Transverse colon (tissue), 4 donors: ENCODE measurements around the gene EPHA5.

ENCODE experiments used
- EP300 ChIP-seq: sonication (generic); formaldehyde crosslinking; IDR thresholded peaks from one replicate; pipeline ENCODE4 v1.6.1; 2017; ENCODE audit warnings: antibody characterized with exemption, low read depth
- POLR2AphosphoS5 ChIP-seq, 3 donors: sonication (generic); formaldehyde crosslinking; IDR thresholded peaks; one replicate each; pipeline ENCODE4 v1.6.1; 2016; ENCODE audit warnings: antibody characterized with exemption in 3 of 3
- TF ChIP-seq, protein P1 (sequence below), 5 experiments: fragments of 200-600 bp in 3 of 5; fragments of 450-650 bp in 2 of 5; sonication (generic) in 3 of 5; IDR thresholded peaks; 1 replicate in 2 of 5; 2 replicates in 3 of 5; pipeline ENCODE4 v1.5.1; 2016 to 2017; ENCODE audit warnings: antibody characterized with exemption in 5 of 5, inconsistent platforms in 3 of 5, mild to moderate bottlenecking in 2 of 5, moderate library complexity in 1 of 5

GRCh38 chr4:65521666-65522065 is 148.6 kb downstream of the EPHA5 start:
- TF ChIP-seq, protein P1, sequence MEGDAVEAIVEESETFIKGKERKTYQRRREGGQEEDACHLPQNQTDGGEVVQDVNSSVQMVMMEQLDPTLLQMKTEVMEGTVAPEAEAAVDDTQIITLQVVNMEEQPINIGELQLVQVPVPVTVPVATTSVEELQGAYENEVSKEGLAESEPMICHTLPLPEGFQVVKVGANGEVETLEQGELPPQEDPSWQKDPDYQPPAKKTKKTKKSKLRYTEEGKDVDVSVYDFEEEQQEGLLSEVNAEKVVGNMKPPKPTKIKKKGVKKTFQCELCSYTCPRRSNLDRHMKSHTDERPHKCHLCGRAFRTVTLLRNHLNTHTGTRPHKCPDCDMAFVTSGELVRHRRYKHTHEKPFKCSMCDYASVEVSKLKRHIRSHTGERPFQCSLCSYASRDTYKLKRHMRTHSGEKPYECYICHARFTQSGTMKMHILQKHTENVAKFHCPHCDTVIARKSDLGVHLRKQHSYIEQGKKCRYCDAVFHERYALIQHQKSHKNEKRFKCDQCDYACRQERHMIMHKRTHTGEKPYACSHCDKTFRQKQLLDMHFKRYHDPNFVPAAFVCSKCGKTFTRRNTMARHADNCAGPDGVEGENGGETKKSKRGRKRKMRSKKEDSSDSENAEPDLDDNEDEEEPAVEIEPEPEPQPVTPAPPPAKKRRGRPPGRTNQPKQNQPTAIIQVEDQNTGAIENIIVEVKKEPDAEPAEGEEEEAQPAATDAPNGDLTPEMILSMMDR (IDR thresholded peaks at IDR 0.05): no peak
- TF ChIP-seq EP300 (no peak), POLR2AphosphoS5 (IDR thresholded peaks at IDR 0.05) (no peak)
